HepG2 (cell line): ENCODE results near the gene BCL2. TPM values are rescaled to one million over a fixed set of nuclear protein-coding genes. Genes with fewer than 3 reads are reported as not detected.

ENCODE experiments used
- ATAC-seq: fragments of 200-7000 bp; cut with Tn5 transposase; 3 replicates; pipeline ENCODE4 v1.9.1; 2020; ENCODE audit warnings: mild to moderate bottlenecking, moderate library complexity
- BruUV-seq: library from RNA; stranded (reverse); fragments of 400-500 nt; replicated peaks from 2 replicates; lab custom pipeline; 2021; lab: Mats Ljungman, UMichigan
- CTCF ChIA-PET: fragments of 300-600 bp; formaldehyde crosslinking; extraction: SDS; loops from one replicate; lab custom pipeline; 2021; ENCODE audit warnings: low total read pairs, inconsistent platforms, low intra/inter-chr PET ratio; lab: Yijun Ruan, JAX
- POLR2A ChIA-PET: fragments of 350-600 bp; sonication (Branson Sonifier 250); formaldehyde crosslinking; loops from one replicate; lab custom pipeline; 2020; ENCODE audit warnings: antibody characterized with exemption, inconsistent platforms; lab: Yijun Ruan, JAX
- DNase-seq: peaks from one replicate; pipeline ENCODE4 v3.0.0-alpha.2; 2015; ENCODE audit warnings: low spot score
- FAIRE-seq: peaks from 3 replicates; lab custom pipeline; 2011; peaks lifted over from hg19 to GRCh38; lab: Jason Lieb, UNC
- H2AFZ ChIP-seq: one replicate; pipeline ENCODE4 v1.6.1; 2011; ENCODE audit warnings: low read length, inconsistent platforms
- H3K27ac ChIP-seq: fragments of 300-600 bp; 3 replicates; pipeline ENCODE4 v1.8.0; 2011; ENCODE audit warnings: mixed run types, mild to moderate bottlenecking, mixed read lengths, low read length, inconsistent platforms; ENCODE audit not compliant: insufficient read depth; ENCODE audit errors: extremely low read length
- H3K27me3 ChIP-seq, 2 experiments: fragments of 200-600 bp in 1 of 2; 2 replicates in 1 of 2; 3 replicates in 1 of 2; pipeline versions ENCODE4 v1.6.0 to v1.8.0; 2011; ENCODE audit warnings: low read length in 2 of 2, mild to moderate bottlenecking in 2 of 2, moderate library complexity in 2 of 2, inconsistent platforms in 1 of 2; ENCODE audit not compliant: insufficient read depth in 2 of 2, control insufficient read depth in 1 of 2
- H3K36me3 ChIP-seq, 2 experiments: fragments of 200-600 bp in 1 of 2; replicated peaks in 1 of 2; 2 replicates in 1 of 2; 3 replicates in 1 of 2; pipeline versions ENCODE4 v1.5.1 to v1.8.0; 2011; ENCODE audit warnings: low read length in 2 of 2, inconsistent platforms in 1 of 2; ENCODE audit not compliant: insufficient read depth in 2 of 2, control insufficient read depth in 1 of 2
- H3K4me1 ChIP-seq: 2 replicates; pipeline ENCODE4 v1.5.1; 2012; ENCODE audit warnings: low read length, inconsistent platforms; ENCODE audit not compliant: insufficient read depth
- H3K4me2 ChIP-seq: 2 replicates; pipeline ENCODE4 v1.6.0; 2011; ENCODE audit warnings: low read depth, low read length, inconsistent platforms
- H3K4me3 ChIP-seq, 3 experiments: fragments of 200-600 bp in 1 of 3; sonication (generic), shearing (Covaris generic) in 1 of 3; replicated peaks in 1 of 3; 2 replicates each; pipeline ENCODE4 v1.5.1; 2011 to 2016; ENCODE audit warnings: low read length in 3 of 3, inconsistent platforms in 2 of 3, low read depth in 2 of 3, mild to moderate bottlenecking in 2 of 3, control low read depth in 1 of 3, mixed read lengths in 1 of 3; ENCODE audit not compliant: insufficient read depth in 1 of 3
- H3K79me2 ChIP-seq: one replicate; pipeline ENCODE4 v1.6.1; 2011; ENCODE audit warnings: low read length, inconsistent platforms; ENCODE audit not compliant: insufficient read depth
- H3K9ac ChIP-seq: 2 replicates; pipeline ENCODE4 v1.6.0; 2011; ENCODE audit warnings: mild to moderate bottlenecking, low read depth, low read length, inconsistent platforms; ENCODE audit not compliant: insufficient read depth
- H3K9me3 ChIP-seq: 2 replicates; pipeline ENCODE4 v1.5.1; 2012; ENCODE audit warnings: mild to moderate bottlenecking, low read length
- H4K20me1 ChIP-seq: 2 replicates; pipeline ENCODE4 v1.6.0; 2011; ENCODE audit warnings: inconsistent platforms, mild to moderate bottlenecking, low read length, moderate library complexity; ENCODE audit not compliant: insufficient read depth
- CHD4 ChIP-seq: fragments of 200-600 bp; sonication (generic); IDR thresholded peaks from 2 replicates; pipeline ENCODE4 v1.7.0; 2017; ENCODE audit warnings: mild to moderate bottlenecking, low read length, borderline replicate concordance
- SP2 ChIP-seq: sonication (generic); formaldehyde crosslinking; IDR thresholded peaks from 2 replicates; pipeline ENCODE4 v1.5.1; 2020; ENCODE audit warnings: mild to moderate bottlenecking, missing genetic modification reagents
- TAF15 ChIP-seq: fragments of 200-400 bp; formaldehyde crosslinking; IDR thresholded peaks from one replicate; pipeline ENCODE4 v1.6.1; 2018; ENCODE audit warnings: mild to moderate bottlenecking, low read depth, low read length; ENCODE audit not compliant: poor library complexity, severe bottlenecking
- WGBS: methylation state at CpG from one replicate; pipeline ENCODE4 v1.1.6; 2017; ENCODE audit warnings: low lambda C conversion rate; 5-methylcytosine and 5-hydroxymethylcytosine counted together
- in situ Hi-C: cut with HindIII; loops from 2 replicates; pipeline ENCODE4 v1.10.0; 2017; ENCODE audit warnings: low pct_unique_long_range_greater_than_20kb; ENCODE audit not compliant: extremely low pct_ligation_motif_present
- intact Hi-C: fragments of 100-400 bp; cut with micrococcal nuclease; formaldehyde crosslinking; loops from one replicate; pipeline ENCODE4 v1.10.0; 2022; ENCODE audit not compliant: unreplicated experiment
- polyA plus RNA-seq, 8 experiments: library from polyadenylated mRNA; depleted of rRNA in 3 of 8; stranded (reverse) in 7 of 8; unstranded in 1 of 8; fragments of >200 nt; fragmentation: Illumina TruSeq in 4 of 8; extraction: Trizol in 4 of 8; gene quantifications; 2 replicates each; pipeline versions ENCODE4 v1.2.1 to v1.2.3, GENCODE V29; 2011 to 2016; ENCODE audit warnings: low read depth in 4 of 8, missing spikeins in 1 of 8, mixed read lengths in 1 of 8; ENCODE audit not compliant: insufficient read depth in 1 of 8
- total RNA-seq, 5 experiments: library from RNA; depleted of rRNA; stranded (reverse); fragments of >200 nt; fragmentation: Illumina TruSeq; extraction: Trizol; gene quantifications; 2 replicates each; pipeline ENCODE4 v1.2.3, GENCODE V29; 2016; ENCODE audit warnings: low read depth in 1 of 5
- TF ChIP-seq, protein P1 (sequence below): sonication (generic); formaldehyde crosslinking; IDR thresholded peaks from 2 replicates; pipeline ENCODE4 v1.4.0; 2020; ENCODE audit warnings: missing genetic modification reagents, mild to moderate bottlenecking, borderline replicate concordance
- TF ChIP-seq, protein P2 (sequence below): sonication (generic); formaldehyde crosslinking; IDR thresholded peaks from 2 replicates; pipeline ENCODE4 v1.4.0; 2020; ENCODE audit warnings: mild to moderate bottlenecking, missing genetic modification reagents

BCL2 gene
- total and polyA plus RNA-seq, 2 of the 13 experiments (the other 11 are each of a cell fraction or from before 2014, with no cell fraction given): 0.07 to 0.53 TPM

DNA sequence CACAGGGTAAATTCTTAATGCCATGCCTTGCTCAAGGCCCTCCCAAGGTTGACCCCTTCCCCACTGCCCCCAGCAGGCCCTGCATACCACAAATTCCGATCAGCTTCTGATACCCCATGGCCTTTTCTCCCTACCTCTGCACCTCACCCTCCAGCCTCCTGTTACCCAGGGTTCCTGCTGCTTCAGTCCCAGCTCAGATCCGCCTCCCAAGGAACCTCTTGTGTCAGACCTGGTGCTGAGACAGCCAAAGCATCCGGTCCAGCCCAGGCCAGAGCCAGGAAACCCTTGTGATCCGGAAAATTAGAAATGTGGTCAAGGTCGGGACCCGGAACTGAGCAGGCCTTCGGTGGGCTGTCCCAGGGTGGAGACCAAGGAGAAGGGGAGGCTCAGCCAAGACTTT is 231.3 kb downstream of the BCL2 start:
- Histone ChIP-seq H3K4me3 (no peak overlapping the region), H3K27me3 (peaks cover 0 to 14% of the 10 kb centered on the region in 2 experiments; a peak in 2 of 5 replicates), H4K20me1 (no peaks in the 10 kb centered on the region), H3K36me3 (no peaks in the 10 kb centered on the region), H3K79me2 (no peaks in the 10 kb centered on the region), H3K4me2 (no peak overlapping the region), H3K4me1 (no peaks in the 10 kb centered on the region), H3K9ac (no peak overlapping the region), H2AFZ (no peak overlapping the region), H3K27ac (no peak overlapping the region), H3K9me3 (no peaks in the 10 kb centered on the region)
- DNase-seq: no peak
- FAIRE-seq: no peak
- TF ChIP-seq, protein P1, sequence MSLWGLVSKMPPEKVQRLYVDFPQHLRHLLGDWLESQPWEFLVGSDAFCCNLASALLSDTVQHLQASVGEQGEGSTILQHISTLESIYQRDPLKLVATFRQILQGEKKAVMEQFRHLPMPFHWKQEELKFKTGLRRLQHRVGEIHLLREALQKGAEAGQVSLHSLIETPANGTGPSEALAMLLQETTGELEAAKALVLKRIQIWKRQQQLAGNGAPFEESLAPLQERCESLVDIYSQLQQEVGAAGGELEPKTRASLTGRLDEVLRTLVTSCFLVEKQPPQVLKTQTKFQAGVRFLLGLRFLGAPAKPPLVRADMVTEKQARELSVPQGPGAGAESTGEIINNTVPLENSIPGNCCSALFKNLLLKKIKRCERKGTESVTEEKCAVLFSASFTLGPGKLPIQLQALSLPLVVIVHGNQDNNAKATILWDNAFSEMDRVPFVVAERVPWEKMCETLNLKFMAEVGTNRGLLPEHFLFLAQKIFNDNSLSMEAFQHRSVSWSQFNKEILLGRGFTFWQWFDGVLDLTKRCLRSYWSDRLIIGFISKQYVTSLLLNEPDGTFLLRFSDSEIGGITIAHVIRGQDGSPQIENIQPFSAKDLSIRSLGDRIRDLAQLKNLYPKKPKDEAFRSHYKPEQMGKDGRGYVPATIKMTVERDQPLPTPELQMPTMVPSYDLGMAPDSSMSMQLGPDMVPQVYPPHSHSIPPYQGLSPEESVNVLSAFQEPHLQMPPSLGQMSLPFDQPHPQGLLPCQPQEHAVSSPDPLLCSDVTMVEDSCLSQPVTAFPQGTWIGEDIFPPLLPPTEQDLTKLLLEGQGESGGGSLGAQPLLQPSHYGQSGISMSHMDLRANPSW (CRISPR knock-in tag): no peak
- TF ChIP-seq CHD4: no peak
- TF ChIP-seq TAF15: no peak
- TF ChIP-seq, protein P2, sequence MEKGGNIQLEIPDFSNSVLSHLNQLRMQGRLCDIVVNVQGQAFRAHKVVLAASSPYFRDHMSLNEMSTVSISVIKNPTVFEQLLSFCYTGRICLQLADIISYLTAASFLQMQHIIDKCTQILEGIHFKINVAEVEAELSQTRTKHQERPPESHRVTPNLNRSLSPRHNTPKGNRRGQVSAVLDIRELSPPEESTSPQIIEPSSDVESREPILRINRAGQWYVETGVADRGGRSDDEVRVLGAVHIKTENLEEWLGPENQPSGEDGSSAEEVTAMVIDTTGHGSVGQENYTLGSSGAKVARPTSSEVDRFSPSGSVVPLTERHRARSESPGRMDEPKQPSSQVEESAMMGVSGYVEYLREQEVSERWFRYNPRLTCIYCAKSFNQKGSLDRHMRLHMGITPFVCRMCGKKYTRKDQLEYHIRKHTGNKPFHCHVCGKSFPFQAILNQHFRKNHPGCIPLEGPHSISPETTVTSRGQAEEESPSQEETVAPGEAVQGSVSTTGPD: no peak
- TF ChIP-seq SP2 (CRISPR knock-in tag): no peak
- ChIA-PET CTCF (no interaction called here), POLR2A (no interaction called here)
- WGBS: 35% methylated on average over 7 of the region's 7 CpGs
- in situ Hi-C loops (no loop called here), intact Hi-C loops (no loop called here)
- BruUV-seq: no TSS peak
- ATAC-seq: no peak
